ENCODE measurements around the gene TIGD7. TPM values are rescaled to one million over a fixed set of nuclear protein-coding genes. Genes with fewer than 3 reads are reported as not detected.

Gene TIGD7, protein sequence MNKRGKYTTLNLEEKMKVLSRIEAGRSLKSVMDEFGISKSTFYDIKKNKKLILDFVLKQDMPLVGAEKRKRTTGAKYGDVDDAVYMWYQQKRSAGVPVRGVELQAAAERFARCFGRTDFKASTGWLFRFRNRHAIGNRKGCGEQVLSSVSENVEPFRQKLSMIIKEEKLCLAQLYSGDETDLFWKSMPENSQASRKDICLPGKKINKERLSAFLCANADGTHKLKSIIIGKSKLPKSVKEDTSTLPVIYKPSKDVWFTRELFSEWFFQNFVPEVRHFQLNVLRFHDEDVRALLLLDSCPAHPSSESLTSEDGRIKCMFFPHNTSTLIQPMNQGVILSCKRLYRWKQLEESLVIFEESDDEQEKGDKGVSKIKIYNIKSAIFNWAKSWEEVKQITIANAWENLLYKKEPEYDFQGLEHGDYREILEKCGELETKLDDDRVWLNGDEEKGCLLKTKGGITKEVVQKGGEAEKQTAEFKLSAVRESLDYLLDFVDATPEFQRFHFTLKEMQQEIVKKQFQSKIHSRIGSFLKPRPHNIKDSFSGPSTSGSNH
- polyA plus RNA-seq, result 10.7 TPM
- long read RNA-seq, donor 1, partial matches to known transcripts, result 0 of 1 reads
- long read RNA-seq, donor 1, other reads (novel, unspliced or antisense), result 0 of 1 reads
- long read RNA-seq, donor 2, partial matches to known transcripts, result 0 of 3 reads
- long read RNA-seq, donor 2, other reads (novel, unspliced or antisense), result 0 of 3 reads
- long read RNA-seq, donor 3, result 0 reads
- long read RNA-seq, donor 4, result 0 reads
- long read RNA-seq, donor 5, partial matches to known transcripts, result 0 of 4 reads
- long read RNA-seq, donor 5, other reads (novel, unspliced or antisense), result 0 of 4 reads
- long read RNA-seq, donor 6, partial matches to known transcripts, result 0 of 2 reads
- long read RNA-seq, donor 6, other reads (novel, unspliced or antisense), result 0 of 2 reads
- long read RNA-seq, donor 7, partial matches to known transcripts, result 0 of 1 reads
- long read RNA-seq, donor 7, other reads (novel, unspliced or antisense), result 0 of 1 reads
- long read RNA-seq, donor 8, partial matches to known transcripts, result 0 of 2 reads
- long read RNA-seq, donor 8, other reads (novel, unspliced or antisense), result 0 of 2 reads
- long read RNA-seq, donor 9, partial matches to known transcripts, result 0 of 2 reads
- long read RNA-seq, donor 9, other reads (novel, unspliced or antisense), result 0 of 2 reads
- long read RNA-seq, donor 10, partial matches to known transcripts, result 0 of 10 reads
- long read RNA-seq, donor 10, other reads (novel, unspliced or antisense), result 7 of 10 reads
- long read RNA-seq, donor 11, partial matches to known transcripts, result 0 of 3 reads
- long read RNA-seq, donor 11, other reads (novel, unspliced or antisense), result 0 of 3 reads

DNA sequence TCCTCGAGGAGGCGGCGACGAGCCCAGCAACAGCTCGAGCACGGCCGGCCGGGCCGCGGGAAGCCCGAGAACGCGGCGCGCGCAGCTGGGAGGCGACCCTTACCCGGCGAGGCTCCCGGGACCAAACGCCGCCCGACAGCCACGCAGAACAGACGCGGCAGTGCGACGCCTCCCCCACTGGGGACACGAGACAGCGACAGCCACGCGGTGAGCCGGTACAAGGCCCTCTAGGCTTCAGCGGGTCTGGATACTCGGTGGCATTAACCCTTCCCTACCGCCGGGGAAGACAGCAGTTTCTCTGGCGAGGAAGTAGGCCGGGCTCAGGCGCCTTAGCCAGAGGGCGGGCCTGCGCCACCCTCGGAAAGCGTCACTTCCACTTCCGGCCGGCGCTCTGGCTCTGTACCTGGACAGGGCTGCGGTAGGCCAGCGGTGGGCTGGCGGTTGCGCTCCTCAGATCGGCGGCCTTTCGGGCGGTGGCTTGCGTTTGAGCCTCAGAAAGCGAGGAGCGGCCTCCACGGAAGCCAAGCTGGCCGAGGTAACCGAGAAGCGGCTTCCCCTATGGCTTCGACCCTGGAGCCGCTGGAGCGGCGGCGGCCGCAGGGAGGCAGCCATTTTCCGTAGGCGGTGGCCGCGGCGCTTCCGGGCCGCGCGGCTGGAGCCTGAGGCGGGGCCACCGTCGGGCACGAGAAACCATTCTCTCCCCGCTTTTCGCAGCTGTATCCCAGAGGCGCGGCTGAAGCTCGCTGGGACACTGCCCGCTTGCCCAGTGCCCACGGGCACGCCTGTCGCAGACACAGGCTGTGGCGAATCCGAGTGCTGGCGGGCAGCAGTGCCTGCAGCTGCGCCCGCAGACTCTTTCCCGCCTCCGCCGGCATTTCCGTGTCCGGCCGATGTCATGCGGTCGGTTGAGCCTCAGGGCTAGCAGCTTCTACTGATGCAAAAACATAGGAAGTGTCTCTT, at the start of gene TIGD7, which contains the start of gene ZNF75A:
TIGD7 (minus strand) TSS at position 322 of the 960 bp plus-strand sequence. CDS start 4,816 bp downstream, outside the sequence.
ZNF75A (plus strand) TSS at position 389 of the 960 bp plus-strand sequence. CDS start 2,932 bp downstream, outside the sequence.
- peaks cover 60% of the 10 kb centered on the region for H3K9me3 ChIP-seq (ENCODE audit: control insufficient read depth, low read depth, low read length)
- no peaks in the 10 kb centered on the region for H3K27me3 ChIP-seq (ENCODE audit: control insufficient read depth, insufficient read depth, low read length)
- peak within 1 kb of the TSS; percentile 92 for H3K27ac ChIP-seq (ENCODE audit: low read length)
- H3K36me3 ChIP-seq (ENCODE audit: control insufficient read depth, insufficient read depth, low read length), result peaks cover 28% of the 10 kb centered on the region
- no CpG with 5 or more reads among the region's 103 CpGs for WGBS (ENCODE audit: insufficient coverage, low lambda C conversion rate)
- DNase-seq, result peak; percentile 91 to 98
- H3K4me1 ChIP-seq (ENCODE audit: control insufficient read depth, insufficient read depth, low read length), result peaks cover 4% of the 10 kb centered on the region
- H3K4me3 ChIP-seq (ENCODE audit: low read length), result peak within 1 kb of the TSS; percentile 77

DNA sequence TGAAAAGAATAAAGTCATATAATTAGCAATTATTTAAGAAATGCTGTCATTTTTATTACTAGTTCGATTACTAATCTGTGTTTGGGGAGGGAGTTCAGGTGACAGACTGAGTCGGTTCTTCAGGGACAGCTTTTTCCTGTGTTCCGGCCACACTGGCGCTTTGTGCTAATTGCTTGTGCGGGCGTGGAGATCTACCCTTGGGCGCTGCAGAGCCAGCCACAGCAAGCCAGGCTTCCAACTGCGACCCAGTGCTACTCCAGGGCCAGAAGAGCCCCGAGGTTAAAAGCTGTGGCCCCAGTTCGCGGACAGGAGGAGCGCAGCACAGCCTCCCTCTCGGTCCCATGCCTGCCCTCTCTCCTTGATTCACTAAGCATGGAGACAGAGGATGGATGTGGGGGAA, 43.9 kb upstream of the TIGD7 start:
- Histone ChIP-seq H3K4me3 (ENCODE audit: low read length) (no peak overlapping the region), H3K27me3 (ENCODE audit: control insufficient read depth, insufficient read depth, low read length) (no peaks in the 10 kb centered on the region), H3K4me1 (ENCODE audit: control insufficient read depth, insufficient read depth, low read length) (no peaks in the 10 kb centered on the region), H3K36me3 (ENCODE audit: control insufficient read depth, insufficient read depth, low read length) (no peaks in the 10 kb centered on the region), H3K9me3 (ENCODE audit: control insufficient read depth, low read depth, low read length) (no peaks in the 10 kb centered on the region), H3K27ac (ENCODE audit: low read length) (no peak overlapping the region)
- no peak for DNase-seq
- no CpG with 5 or more reads among the region's 13 CpGs for WGBS (ENCODE audit: insufficient coverage, low lambda C conversion rate)

DNA sequence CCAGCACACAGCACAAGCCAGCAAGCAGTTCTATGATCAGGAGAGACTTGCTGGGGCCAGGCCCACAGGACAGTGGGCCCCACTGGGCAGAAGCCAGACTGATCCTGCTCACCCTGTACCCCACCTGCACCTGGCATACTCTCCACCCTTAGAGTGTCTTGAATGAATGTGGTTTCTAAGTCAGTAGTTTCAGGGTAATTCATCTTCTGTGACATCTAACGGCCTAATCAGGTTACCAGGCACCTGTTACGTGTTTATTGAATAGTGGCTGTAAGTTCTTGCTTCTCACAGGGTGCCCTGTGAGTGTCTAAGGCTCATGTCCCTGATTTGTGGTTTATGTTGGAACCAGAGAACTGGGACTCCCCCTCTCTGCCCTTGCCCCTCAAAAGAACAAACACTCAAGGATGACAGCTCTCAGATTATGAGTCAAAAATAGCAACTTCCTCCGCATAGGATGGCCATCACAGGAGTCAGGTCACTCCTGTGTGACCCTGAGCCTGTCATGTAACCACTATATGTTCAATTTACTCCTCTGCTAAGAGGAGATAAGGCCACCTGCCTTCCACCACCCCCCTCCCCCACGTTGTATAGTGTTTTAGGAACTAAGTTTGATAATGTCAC, 43.4 kb upstream of the TIGD7 start:
- H3K27me3 ChIP-seq (ENCODE audit: control insufficient read depth, insufficient read depth, low read length), result no peaks in the 10 kb centered on the region
- no peak overlapping the region for H3K27ac ChIP-seq (ENCODE audit: low read length)
- H3K4me1 ChIP-seq (ENCODE audit: control insufficient read depth, insufficient read depth, low read length), result no peaks in the 10 kb centered on the region
- WGBS (ENCODE audit: insufficient coverage, low lambda C conversion rate), result no CpG with 5 or more reads among the region's 4 CpGs
- H3K36me3 ChIP-seq (ENCODE audit: control insufficient read depth, insufficient read depth, low read length), result no peaks in the 10 kb centered on the region
- no peaks in the 10 kb centered on the region for H3K9me3 ChIP-seq (ENCODE audit: control insufficient read depth, low read depth, low read length)
- no peak overlapping the region for H3K4me3 ChIP-seq (ENCODE audit: low read length)
- DNase-seq, result no peak

DNA sequence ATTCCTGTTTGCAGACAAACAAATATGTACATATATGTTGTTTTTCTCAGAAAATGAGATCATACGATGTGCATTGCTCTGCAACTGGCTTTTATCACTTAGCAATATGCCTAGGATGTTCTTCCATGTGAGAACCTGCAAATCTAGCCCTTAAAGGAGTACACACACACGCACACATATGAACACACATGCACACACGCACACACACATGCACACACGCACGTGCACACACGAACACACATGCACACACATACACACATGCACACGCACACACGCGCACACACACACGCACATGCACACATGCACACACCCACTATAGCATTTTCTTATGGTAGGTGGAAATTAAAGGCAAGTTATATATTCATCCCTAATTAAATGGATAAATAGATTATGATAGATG, 42.4 kb upstream of the TIGD7 start:
- H3K4me1 ChIP-seq (ENCODE audit: control insufficient read depth, insufficient read depth, low read length), result no peaks in the 10 kb centered on the region
- H3K27me3 ChIP-seq (ENCODE audit: control insufficient read depth, insufficient read depth, low read length), result no peaks in the 10 kb centered on the region
- no CpG with 5 or more reads among the region's 10 CpGs for WGBS (ENCODE audit: insufficient coverage, low lambda C conversion rate)
- DNase-seq, result no peak
- no peaks in the 10 kb centered on the region for H3K9me3 ChIP-seq (ENCODE audit: control insufficient read depth, low read depth, low read length)
- no peak overlapping the region for H3K27ac ChIP-seq (ENCODE audit: low read length)
- H3K36me3 ChIP-seq (ENCODE audit: control insufficient read depth, insufficient read depth, low read length), result no peaks in the 10 kb centered on the region
- H3K4me3 ChIP-seq (ENCODE audit: low read length), result no peak overlapping the region

DNA sequence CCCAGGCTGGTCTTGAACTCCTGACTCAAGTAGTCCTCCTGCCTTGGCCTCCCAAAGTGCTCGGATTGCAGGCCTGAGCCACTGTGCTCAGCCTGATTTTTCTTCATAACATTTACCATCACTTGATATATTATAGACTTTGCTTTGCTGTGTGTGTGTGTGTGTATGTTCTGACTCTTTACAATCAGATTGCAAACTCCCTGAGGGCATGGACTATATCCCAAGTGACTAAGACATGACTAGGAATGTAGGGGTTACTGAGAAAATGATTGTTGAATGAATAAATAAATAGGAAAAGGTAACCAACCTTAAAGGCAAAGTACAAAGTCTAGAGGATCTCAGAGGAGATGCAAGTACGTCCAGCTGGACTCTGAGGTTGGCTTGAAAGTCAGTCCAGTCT, 40.8 kb upstream of the TIGD7 start:
- Histone ChIP-seq H3K9me3 (ENCODE audit: control insufficient read depth, low read depth, low read length) (no peaks in the 10 kb centered on the region), H3K36me3 (ENCODE audit: control insufficient read depth, insufficient read depth, low read length) (no peaks in the 10 kb centered on the region), H3K27me3 (ENCODE audit: control insufficient read depth, insufficient read depth, low read length) (no peaks in the 10 kb centered on the region), H3K4me1 (ENCODE audit: control insufficient read depth, insufficient read depth, low read length) (no peaks in the 10 kb centered on the region), H3K27ac (ENCODE audit: low read length) (no peak overlapping the region), H3K4me3 (ENCODE audit: low read length) (no peak overlapping the region)
- DNase-seq, result no peak
- WGBS (ENCODE audit: insufficient coverage, low lambda C conversion rate), result no CpG with 5 or more reads among the region's 2 CpGs

DNA sequence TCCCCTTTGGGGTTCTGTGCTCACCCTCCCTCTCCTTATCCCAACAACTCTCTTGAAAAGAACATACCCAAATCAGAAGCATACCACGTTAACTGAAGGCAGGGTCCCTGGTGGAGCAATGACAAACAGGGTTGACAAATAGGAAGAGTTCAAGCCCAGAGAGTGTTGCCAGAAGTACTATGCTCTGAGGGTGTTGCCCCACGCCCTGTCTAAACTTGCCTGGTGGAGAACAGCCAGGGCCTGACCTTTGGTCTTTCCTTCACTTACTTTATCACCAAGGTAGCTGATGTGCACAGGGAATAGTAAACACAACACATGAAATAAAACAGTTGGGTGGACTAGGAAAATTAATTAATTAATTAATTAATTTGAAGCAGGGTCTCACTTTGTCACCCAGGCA, 23.4 kb upstream of the TIGD7 start:
- Histone ChIP-seq H3K36me3 (ENCODE audit: control insufficient read depth, insufficient read depth, low read length) (no peaks in the 10 kb centered on the region), H3K4me1 (ENCODE audit: control insufficient read depth, insufficient read depth, low read length) (no peaks in the 10 kb centered on the region), H3K9me3 (ENCODE audit: control insufficient read depth, low read depth, low read length) (peaks cover 15% of the 10 kb centered on the region), H3K27me3 (ENCODE audit: control insufficient read depth, insufficient read depth, low read length) (no peaks in the 10 kb centered on the region), H3K27ac (ENCODE audit: low read length) (no peak overlapping the region), H3K4me3 (ENCODE audit: low read length) (no peak overlapping the region)
- WGBS (ENCODE audit: insufficient coverage, low lambda C conversion rate), result no CpG with 5 or more reads among the region's 2 CpGs
- no peak for DNase-seq

DNA sequence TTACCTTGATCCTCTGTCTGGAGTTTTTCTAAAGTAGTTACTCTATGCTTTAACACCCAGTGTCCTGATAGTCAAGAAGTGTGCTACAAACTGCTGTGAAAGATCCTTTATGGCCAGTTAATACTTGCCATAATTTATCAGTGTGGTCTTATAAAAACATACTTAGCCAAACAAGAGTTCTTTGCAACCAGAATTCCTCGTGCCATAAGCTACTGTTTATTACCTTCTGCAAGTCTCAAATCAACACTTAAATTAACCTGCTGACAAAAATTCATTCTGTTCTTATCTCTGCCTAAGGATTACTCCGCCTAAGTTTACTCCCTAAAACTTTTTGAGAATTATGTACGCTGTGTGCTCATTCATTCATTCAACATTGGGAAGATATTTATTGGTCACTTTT, 22.9 kb upstream of the TIGD7 start:
- WGBS (ENCODE audit: insufficient coverage, low lambda C conversion rate), result no CpG with 5 or more reads among the region's 3 CpGs
- no peaks in the 10 kb centered on the region for H3K4me1 ChIP-seq (ENCODE audit: control insufficient read depth, insufficient read depth, low read length)
- H3K36me3 ChIP-seq (ENCODE audit: control insufficient read depth, insufficient read depth, low read length), result no peaks in the 10 kb centered on the region
- DNase-seq, result no peak
- peaks cover 11% of the 10 kb centered on the region for H3K9me3 ChIP-seq (ENCODE audit: control insufficient read depth, low read depth, low read length)
- H3K27ac ChIP-seq (ENCODE audit: low read length), result no peak overlapping the region
- H3K27me3 ChIP-seq (ENCODE audit: control insufficient read depth, insufficient read depth, low read length), result no peaks in the 10 kb centered on the region
- no peak overlapping the region for H3K4me3 ChIP-seq (ENCODE audit: low read length)

DNA sequence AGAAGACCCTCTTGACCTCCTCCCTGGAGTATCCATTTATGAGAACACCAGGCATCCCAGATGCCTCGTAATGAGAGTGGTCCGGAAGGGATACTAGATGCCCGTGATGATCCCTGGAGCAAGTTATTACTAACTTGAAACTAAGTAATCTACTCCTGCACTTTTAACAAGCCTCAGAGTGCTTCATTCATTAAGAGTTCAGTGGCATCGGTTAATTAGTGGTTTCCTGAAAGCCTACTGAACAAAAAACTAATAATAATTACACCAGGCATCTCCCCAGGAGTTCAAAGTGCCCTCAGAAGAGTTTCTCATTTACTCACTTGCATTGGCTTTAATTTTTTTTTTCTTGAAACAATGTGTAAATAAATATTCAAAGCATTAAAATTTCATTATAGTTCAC, 22.3 kb upstream of the TIGD7 start:
- Histone ChIP-seq H3K27ac (ENCODE audit: low read length) (no peak overlapping the region), H3K36me3 (ENCODE audit: control insufficient read depth, insufficient read depth, low read length) (no peaks in the 10 kb centered on the region), H3K9me3 (ENCODE audit: control insufficient read depth, low read depth, low read length) (peaks cover 10% of the 10 kb centered on the region), H3K4me1 (ENCODE audit: control insufficient read depth, insufficient read depth, low read length) (no peaks in the 10 kb centered on the region), H3K27me3 (ENCODE audit: control insufficient read depth, insufficient read depth, low read length) (no peaks in the 10 kb centered on the region), H3K4me3 (ENCODE audit: low read length) (no peak overlapping the region)
- WGBS (ENCODE audit: insufficient coverage, low lambda C conversion rate), result no CpG with 5 or more reads among the region's 4 CpGs
- no peak for DNase-seq

DNA sequence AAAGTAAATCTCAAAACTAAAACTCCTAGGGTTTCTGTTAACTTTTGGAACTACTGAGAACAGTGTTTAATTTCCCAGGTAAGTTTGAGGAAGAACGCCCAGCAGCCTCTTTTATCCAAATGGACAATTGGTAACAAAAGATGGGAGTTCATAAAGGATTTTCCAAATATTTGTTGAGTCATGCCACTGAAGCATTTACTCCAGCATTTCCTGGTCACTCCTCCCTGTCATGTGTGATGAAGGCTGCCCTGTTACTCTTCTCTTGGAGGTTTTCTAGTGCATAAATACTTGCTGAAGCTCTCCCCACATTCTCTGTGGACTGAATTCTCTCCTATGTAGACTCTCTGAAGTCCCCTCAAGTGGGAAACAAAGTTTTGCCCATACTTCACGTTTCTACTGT, 16.6 kb upstream of the TIGD7 start:
- no CpG with 5 or more reads among the region's 2 CpGs for WGBS (ENCODE audit: insufficient coverage, low lambda C conversion rate)

More for the DNA sequence above, 16.6 kb upstream of the TIGD7 start:
- Histone ChIP-seq H3K4me1 (ENCODE audit: control insufficient read depth, insufficient read depth, low read length) (no peaks in the 10 kb centered on the region), H3K36me3 (ENCODE audit: control insufficient read depth, insufficient read depth, low read length) (peaks cover 13% of the 10 kb centered on the region), H3K27me3 (ENCODE audit: control insufficient read depth, insufficient read depth, low read length) (no peaks in the 10 kb centered on the region), H3K27ac (ENCODE audit: low read length) (no peak overlapping the region), H3K9me3 (ENCODE audit: control insufficient read depth, low read depth, low read length) (peaks cover 59% of the 10 kb centered on the region), H3K4me3 (ENCODE audit: low read length) (no peak overlapping the region)
- no peak for DNase-seq

Data from large intestine (tissue), 12 donors.